ENCODE measurements around the gene RTN4RL2. TPM values are rescaled to one million over a fixed set of nuclear protein-coding genes. Genes with fewer than 3 reads are reported as not detected.

Gene RTN4RL2
- total and polyA plus RNA-seq, 9 of the 15 experiments (the other 6 are each of a cell fraction or from before 2014, with no cell fraction given): 0.06 to 1.9 (median 0.34) TPM; not detected in 4

DNA sequence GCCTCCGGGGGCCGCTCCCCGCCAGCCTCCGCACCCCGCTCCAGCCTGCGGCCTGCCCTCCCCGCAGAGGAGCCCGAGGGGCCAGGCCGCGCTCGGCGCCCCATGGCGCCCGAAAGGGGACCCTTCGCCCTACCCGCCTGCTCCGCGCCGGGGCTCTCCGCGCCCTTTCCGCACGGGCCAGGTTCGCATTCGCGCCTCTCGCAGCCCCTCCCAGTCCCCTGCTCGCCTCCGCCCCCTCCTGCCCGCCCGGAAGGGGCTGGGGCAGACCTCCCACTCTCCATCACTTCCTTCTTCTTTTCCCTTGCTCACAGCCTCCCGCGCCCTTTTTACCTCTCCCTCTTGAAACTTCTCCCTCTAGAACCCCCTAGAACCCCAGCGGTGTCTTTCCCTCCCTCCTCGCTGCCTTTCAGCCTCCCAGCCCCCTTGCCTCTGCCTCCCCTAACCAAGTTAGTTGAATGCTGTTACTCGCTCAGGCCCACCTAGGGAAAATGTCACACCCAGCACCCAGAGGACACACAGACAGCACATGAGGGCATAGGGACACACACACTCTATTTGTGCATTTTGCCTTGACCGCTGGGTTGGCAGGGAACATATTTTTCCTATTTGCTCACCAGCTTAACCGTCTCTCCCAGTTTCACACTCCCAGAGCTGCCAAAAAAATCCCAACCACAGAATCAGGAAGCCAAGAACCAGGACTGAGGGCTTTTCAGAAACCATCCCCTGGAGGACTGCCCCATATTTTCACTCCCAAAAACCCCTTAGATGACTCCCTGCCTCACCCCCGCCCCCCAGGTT is 33.2 kb upstream of the RTN4RL2 start, which contains the start of gene SLC43A3 (continued):
- TF ChIP-seq, protein P1, sequence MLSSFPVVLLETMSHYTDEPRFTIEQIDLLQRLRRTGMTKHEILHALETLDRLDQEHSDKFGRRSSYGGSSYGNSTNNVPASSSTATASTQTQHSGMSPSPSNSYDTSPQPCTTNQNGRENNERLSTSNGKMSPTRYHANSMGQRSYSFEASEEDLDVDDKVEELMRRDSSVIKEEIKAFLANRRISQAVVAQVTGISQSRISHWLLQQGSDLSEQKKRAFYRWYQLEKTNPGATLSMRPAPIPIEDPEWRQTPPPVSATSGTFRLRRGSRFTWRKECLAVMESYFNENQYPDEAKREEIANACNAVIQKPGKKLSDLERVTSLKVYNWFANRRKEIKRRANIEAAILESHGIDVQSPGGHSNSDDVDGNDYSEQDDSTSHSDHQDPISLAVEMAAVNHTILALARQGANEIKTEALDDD (IDR thresholded peaks at IDR 0.05): no peak
- TF ChIP-seq CBFB (CRISPR knock-in tag; IDR thresholded peaks at IDR 0.05) (peak; percentile 42; the same call in 1 of the 2 replicates), ZNF785 (CRISPR knock-in tag; IDR thresholded peaks at IDR 0.05) (no peak), SNRNP70 (optimal IDR thresholded peaks at IDR 0.05; ENCODE audit: low read depth, low read length) (no peak), ZBTB7A (IDR thresholded peaks at IDR 0.05; ENCODE audit: borderline replicate concordance, control insufficient read depth, low read depth, low read length) (peak; percentile 96), KLF16 (IDR thresholded peaks at IDR 0.05) (no peak), NR2F6 (CRISPR knock-in tag; IDR thresholded peaks at IDR 0.05) (no peak), ZNF217 (CRISPR knock-in tag; IDR thresholded peaks at IDR 0.05) (no peak), PURB (CRISPR knock-in tag; IDR thresholded peaks at IDR 0.05; ENCODE audit: low read depth) (no peak), JUN (IDR thresholded peaks at IDR 0.05; ENCODE audit: borderline replicate concordance, low read depth, low read length) (0 out of 2 replicates have a peak, but pooled peaks have one; percentile 23), JUN (CRISPR knock-in tag; IDR thresholded peaks at IDR 0.05; ENCODE audit: borderline replicate concordance) (no peak), FIP1L1 (IDR thresholded peaks at IDR 0.05; ENCODE audit: low read depth, low read length, poor library complexity, severe bottlenecking) (no peak)
- TF ChIP-seq, protein P2, sequence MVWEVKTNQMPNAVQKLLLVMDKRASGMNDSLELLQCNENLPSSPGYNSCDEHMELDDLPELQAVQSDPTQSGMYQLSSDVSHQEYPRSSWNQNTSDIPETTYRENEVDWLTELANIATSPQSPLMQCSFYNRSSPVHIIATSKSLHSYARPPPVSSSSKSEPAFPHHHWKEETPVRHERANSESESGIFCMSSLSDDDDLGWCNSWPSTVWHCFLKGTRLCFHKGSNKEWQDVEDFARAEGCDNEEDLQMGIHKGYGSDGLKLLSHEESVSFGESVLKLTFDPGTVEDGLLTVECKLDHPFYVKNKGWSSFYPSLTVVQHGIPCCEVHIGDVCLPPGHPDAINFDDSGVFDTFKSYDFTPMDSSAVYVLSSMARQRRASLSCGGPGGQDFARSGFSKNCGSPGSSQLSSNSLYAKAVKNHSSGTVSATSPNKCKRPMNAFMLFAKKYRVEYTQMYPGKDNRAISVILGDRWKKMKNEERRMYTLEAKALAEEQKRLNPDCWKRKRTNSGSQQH (CRISPR knock-in tag; IDR thresholded peaks at IDR 0.05): peak; percentile 81; the same call in 1 of the 2 replicates
- TF ChIP-seq, protein P3, sequence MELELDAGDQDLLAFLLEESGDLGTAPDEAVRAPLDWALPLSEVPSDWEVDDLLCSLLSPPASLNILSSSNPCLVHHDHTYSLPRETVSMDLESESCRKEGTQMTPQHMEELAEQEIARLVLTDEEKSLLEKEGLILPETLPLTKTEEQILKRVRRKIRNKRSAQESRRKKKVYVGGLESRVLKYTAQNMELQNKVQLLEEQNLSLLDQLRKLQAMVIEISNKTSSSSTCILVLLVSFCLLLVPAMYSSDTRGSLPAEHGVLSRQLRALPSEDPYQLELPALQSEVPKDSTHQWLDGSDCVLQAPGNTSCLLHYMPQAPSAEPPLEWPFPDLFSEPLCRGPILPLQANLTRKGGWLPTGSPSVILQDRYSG (tag; conservative IDR thresholded peaks at IDR 0.05; ENCODE audit: low read depth): no peak
